Measurements from ENCODE around the gene RGS12.

GRCh38 chr4:3248811-3249661, 43.8 kb upstream of the RGS12 start, which contains the start of gene MSANTD1:
- TF ChIP-seq FOSL2 (IDR thresholded peaks at IDR 0.05) (no peak), FOSL2 (CRISPR knock-in tag; IDR thresholded peaks at IDR 0.05) (no peak), SMC3 (IDR thresholded peaks at IDR 0.05) (no peak), ESRRA (IDR thresholded peaks at IDR 0.05; ENCODE audit: borderline replicate concordance, low read length) (no peak), EP300 (IDR thresholded peaks at IDR 0.05) (no peak), CTCF (IDR thresholded peaks at IDR 0.05) (no peak), CHD2 (IDR thresholded peaks at IDR 0.05; ENCODE audit: low read length, partially characterized antibody) (no peak), POLR2A (IDR thresholded peaks at IDR 0.05; ENCODE audit: low read length) (no peak), NPAS2 (CRISPR knock-in tag; IDR thresholded peaks at IDR 0.05; ENCODE audit: borderline replicate concordance) (no peak), JUNB (IDR thresholded peaks at IDR 0.05) (no peak), HOXA7 (CRISPR knock-in tag; IDR thresholded peaks at IDR 0.05) (no peak), REST (IDR thresholded peaks at IDR 0.05) (no peak), EHMT2 (IDR thresholded peaks at IDR 0.05; ENCODE audit: low read depth) (no peak)

All from A549 (cell line).